Measurements from ENCODE around the gene JAKMIP2. TPM values are rescaled to one million over a fixed set of nuclear protein-coding genes. Genes with fewer than 3 reads are reported as not detected.

Gene JAKMIP2
- total RNA-seq, 4 donors from 2014 or later, result 0.09 to 2.9 (median 0.18) TPM; not detected in 1

GRCh38 chr5:147564124-147564486 lies 218.4 kb downstream of the JAKMIP2 start:
- no peaks in the 10 kb centered on the region for H3K9me3 ChIP-seq
- H3K27ac ChIP-seq, result no peak overlapping the region
- no peak for TF ChIP-seq CTCF (IDR thresholded peaks at IDR 0.05)
- WGBS, 2 donors, result 54 to 58% methylated on average over 3 of the region's 3 CpGs
- no peaks in the 10 kb centered on the region for H3K4me1 ChIP-seq
- H3K36me3 ChIP-seq, result no peaks in the 10 kb centered on the region
- no peak overlapping the region for H3K4me3 ChIP-seq
- no peaks in the 10 kb centered on the region for H3K27me3 ChIP-seq
- intact Hi-C loops (cut with DNase I), result loop anchor here (5.0 kb wide), 1 partner anchor 107 kb away; no protein-coding TSS in a partner anchor
- no peak for DNase-seq

GRCh38 chr5:147563466-147564123 lies 218.9 kb downstream of the JAKMIP2 start:
- Histone ChIP-seq H3K36me3 (no peaks in the 10 kb centered on the region), H3K27me3 (no peaks in the 10 kb centered on the region), H3K9me3 (no peaks in the 10 kb centered on the region), H3K27ac (no peak overlapping the region), H3K4me3 (no peak overlapping the region), H3K4me1 (peaks cover 0 to 4% (median 0%) of the 10 kb centered on the region in 3 donors)
- DNase-seq, result no peak
- no peak for TF ChIP-seq POLR2A (IDR thresholded peaks at IDR 0.05)
- no peak for TF ChIP-seq CTCF (IDR thresholded peaks at IDR 0.05)
- intact Hi-C loops (cut with DNase I), result loop anchor here (5.0 kb wide), 1 partner anchor 106 kb away; no protein-coding TSS in a partner anchor
- 93 to 95% methylated on average over 1 of the region's 1 CpG for WGBS, 2 donors

GRCh38 chr5:147561435-147561834 lies 221.1 kb downstream of the JAKMIP2 start:
- TF ChIP-seq POLR2A (IDR thresholded peaks at IDR 0.05), result no peak
- no peak for TF ChIP-seq CTCF (IDR thresholded peaks at IDR 0.05)
- Histone ChIP-seq H3K36me3 (no peaks in the 10 kb centered on the region), H3K9me3 (no peaks in the 10 kb centered on the region), H3K27me3 (no peaks in the 10 kb centered on the region), H3K4me1 (peaks cover 0 to 12% (median 0%) of the 10 kb centered on the region in 3 donors), H3K27ac (no peak overlapping the region), H3K4me3 (no peak overlapping the region)
- DNase-seq, result no peak
- 89 to 97% methylated on average over 2 of the region's 2 CpGs for WGBS, 2 donors
- intact Hi-C loops (cut with DNase I), result loop anchor here (5.0 kb wide), 1 partner anchor 104 kb away; no protein-coding TSS in a partner anchor

- no peak for DNase-seq
- intact Hi-C loops (cut with DNase I), result loop anchor here (5.0 kb wide), 1 partner anchor 104 kb away; no protein-coding TSS in a partner anchor
- peaks cover 0 to 12% (median 0%) of the 10 kb centered on the region in 3 donors for H3K4me1 ChIP-seq
- H3K36me3 ChIP-seq, result no peaks in the 10 kb centered on the region
- no peak overlapping the region for H3K4me3 ChIP-seq
- 33 to 48% methylated on average over 2 of the region's 2 CpGs for WGBS, 2 donors
- TF ChIP-seq POLR2A (IDR thresholded peaks at IDR 0.05), result no peak
- no peak for TF ChIP-seq CTCF (IDR thresholded peaks at IDR 0.05)
- no peaks in the 10 kb centered on the region for H3K9me3 ChIP-seq
- H3K27ac ChIP-seq, result no peak overlapping the region
- H3K27me3 ChIP-seq, result no peaks in the 10 kb centered on the region
These were observed 221.7 kb downstream of the JAKMIP2 start for GRCh38 chr5:147560718-147561331.

GRCh38 chr5:147559749-147560148 lies 222.8 kb downstream of the JAKMIP2 start:
- 39 to 42% methylated on average over 2 of the region's 2 CpGs for WGBS, 2 donors
- DNase-seq, result no peak
- no peaks in the 10 kb centered on the region for H3K9me3 ChIP-seq
- H3K27ac ChIP-seq, result no peak overlapping the region
- no peak overlapping the region for H3K4me3 ChIP-seq
- no peaks in the 10 kb centered on the region for H3K36me3 ChIP-seq
- TF ChIP-seq POLR2A (IDR thresholded peaks at IDR 0.05), result no peak
- no peaks in the 10 kb centered on the region for H3K27me3 ChIP-seq
- peaks cover 0 to 20% (median 0%) of the 10 kb centered on the region in 3 donors for H3K4me1 ChIP-seq
- intact Hi-C loops (cut with DNase I), result loop anchor here (5.0 kb wide), 1 partner anchor 102 kb away; no protein-coding TSS in a partner anchor
